GM18951 (cell line): ENCODE measurements around the gene HNRNPL.

Experiments used
- POLR2A ChIP-seq: IDR thresholded peaks from 4 replicates; pipeline ENCODE4 v1.6.1; 2011; ENCODE audit warnings: mild to moderate bottlenecking; ENCODE audit not compliant: insufficient read length, insufficient read depth; ENCODE audit errors: extremely low read depth
- in situ Hi-C: fragments of 300-500 bp; cut with MboI; formaldehyde crosslinking; loops from one replicate; pipeline ENCODE4 v1.12.0; 2022; ENCODE audit warnings: low sequenced_read_pairs, mixed read lengths, inconsistent platforms; ENCODE audit not compliant: unreplicated experiment

The HNRNPL gene

GRCh38 chr19:38845374-38846024 is 4.3 kb downstream of the HNRNPL start:
- in situ Hi-C loops, result no loop called here
- no peak for TF ChIP-seq POLR2A

- in situ Hi-C loops, result no loop called here
- no peak for TF ChIP-seq POLR2A
These were observed 5.6 kb downstream of the HNRNPL start for GRCh38 chr19:38844093-38844686.

DNA sequence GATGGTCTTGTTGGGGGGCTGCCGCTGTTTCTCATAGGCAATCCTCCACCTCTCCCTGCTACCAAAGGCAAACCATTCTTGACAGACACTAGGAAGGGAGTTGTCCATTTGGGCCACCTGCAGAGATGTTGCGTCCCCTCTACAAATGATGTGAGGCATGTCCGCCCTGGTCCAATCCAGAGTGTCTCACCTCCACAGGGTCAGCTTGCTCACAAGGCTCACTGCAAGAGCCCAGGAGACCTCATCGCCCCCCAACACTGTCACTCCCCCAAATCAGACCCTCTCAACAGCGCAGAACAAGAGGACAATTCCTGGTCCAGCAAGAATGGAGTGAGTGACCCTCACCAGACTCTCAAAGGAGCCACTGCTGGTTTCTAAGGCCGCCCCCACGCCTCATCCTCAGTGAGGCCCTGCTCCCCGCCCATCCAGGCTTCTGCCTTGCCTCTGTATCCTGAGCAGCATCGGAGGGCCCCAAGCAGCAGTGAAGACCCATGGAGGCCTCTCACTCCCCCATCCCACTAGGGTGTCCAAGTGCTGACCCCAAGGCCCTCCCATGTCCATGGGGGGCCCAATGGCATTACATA is 6.5 kb downstream of the HNRNPL start:
- peak; percentile 17 for TF ChIP-seq POLR2A
- in situ Hi-C loops, result no loop called here

DNA sequence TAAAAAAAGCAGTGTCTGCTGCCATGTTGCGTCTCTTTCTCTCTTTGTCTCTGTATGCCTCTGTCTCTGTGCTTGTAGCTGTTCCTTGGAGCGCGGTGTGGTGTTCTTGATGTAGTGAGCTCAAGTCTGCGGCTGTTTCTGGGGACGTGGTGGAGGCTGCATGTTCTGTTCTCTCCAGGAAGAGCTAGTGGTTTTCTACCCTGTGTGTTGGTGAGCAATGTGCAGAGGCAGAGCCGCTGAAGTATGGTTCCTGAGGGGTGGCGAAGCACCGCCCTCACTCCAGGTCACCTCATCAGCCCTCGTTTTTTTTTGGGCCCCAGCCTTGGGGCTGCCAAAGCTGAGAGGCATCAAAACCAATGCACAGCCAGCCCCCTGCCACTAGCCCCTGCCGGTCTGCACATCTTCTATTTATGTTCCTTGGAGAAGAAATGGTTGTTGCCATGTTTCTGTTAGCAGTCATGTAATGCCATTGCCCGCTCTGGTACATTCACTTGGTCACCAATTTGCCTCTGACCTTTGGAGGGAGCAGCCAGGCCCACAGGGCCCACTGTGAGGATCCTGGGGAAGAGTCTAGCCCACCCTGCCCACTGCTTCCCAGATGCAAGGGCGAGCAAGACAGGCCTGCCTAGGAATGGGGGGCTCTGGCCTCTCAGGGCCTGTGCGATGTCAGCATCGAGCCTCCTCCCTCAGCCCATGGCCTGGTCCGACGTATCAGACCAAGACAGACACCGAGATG is 7.2 kb downstream of the HNRNPL start:
- TF ChIP-seq POLR2A, result no peak
- in situ Hi-C loops, result no loop called here

DNA sequence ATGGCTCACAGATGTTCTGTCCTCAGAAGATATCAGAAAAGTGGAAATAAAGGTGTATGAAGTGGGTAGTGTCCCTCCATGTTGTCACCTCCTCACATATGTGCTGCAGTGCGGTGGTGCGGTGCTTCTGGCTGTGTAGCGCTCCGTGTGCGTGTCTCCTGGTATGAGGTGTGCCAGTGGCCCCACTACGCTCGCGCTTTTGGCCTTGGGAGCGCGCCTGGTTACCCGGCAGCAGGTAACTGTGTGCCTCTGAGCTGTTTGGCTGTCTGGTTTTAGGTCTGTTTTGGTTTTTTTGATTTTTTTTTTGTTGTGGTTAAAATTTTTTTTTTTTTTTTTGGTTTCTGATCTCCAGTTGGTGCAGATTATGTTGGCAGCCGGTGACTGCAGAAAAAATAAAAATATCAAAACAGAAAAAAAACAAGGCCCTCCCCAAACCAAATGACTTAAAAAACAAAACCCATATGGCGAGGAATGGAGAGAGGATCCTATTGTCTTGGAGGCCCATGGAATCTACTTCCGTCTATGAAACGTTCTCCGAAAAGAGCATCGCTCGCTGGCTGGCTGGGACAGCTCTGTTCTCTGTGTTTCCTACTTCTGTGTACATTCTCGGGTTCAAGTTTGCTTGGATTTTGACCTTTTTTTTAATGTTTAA is 7.9 kb downstream of the HNRNPL start:
- in situ Hi-C loops, result no loop called here
- peak; percentile 24 for TF ChIP-seq POLR2A

GRCh38 chr19:38841180-38841766 is 8.5 kb downstream of the HNRNPL start:
- in situ Hi-C loops, result no loop called here
- TF ChIP-seq POLR2A, result no peak

DNA sequence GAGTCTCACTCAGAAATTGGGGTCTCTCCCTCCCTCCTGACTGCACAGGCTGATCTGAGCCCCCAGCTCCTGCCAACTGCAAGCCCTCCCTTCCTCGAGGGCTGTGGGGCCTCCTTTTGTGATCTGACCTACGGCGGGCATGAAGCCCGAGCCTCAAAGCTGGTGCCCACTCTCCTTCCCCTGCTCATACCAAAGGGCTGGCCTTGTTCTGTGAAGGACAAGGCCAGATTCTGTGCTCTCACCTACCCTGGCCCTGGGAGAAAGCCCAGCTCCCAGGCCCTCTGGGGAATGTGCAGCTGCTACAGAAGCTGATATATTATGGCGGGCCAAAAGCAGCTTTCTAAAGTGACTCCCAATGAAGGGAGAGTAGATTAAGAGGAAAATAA is 9.2 kb downstream of the HNRNPL start:
- in situ Hi-C loops, result no loop called here
- no peak for TF ChIP-seq POLR2A

DNA sequence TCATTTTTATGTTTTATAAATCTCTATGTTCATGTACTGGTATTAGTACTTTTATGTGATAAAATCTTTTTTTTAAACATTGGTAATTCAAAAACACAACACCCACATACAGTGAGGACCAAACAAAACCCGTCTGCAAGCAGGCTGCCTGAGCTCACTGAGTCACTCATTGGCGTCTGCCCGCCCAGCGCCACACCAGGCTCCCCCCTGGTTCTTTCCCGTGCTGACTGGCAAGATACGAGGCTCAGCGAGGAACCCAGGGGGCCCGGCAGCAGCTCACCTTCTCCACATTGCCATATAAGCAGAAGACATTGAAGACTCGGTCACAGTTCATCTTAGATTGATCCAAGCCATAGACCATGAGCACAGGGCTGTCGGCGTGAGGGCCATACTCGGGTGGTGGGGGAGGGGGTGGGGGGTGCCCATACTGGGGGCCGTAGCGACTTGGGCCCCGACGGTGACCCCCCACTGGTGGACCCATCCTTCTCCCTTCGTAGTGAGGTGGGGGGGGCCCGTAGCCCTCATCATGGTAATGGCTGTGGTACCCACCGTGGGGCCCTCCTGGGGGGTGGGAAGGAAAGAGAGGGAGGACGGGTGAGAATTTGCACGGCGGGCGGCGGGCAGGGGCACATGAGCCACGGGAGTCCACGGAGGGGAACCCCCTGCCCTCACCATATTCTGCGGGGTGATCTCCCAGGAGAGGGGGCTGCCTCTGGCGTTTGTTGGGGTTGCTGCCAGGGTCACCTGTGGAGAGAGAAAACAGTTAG is 9.8 kb downstream of the HNRNPL start:
- TF ChIP-seq POLR2A, result no peak
- in situ Hi-C loops, result no loop called here

GRCh38 chr19:38838986-38839761 is 10.6 kb downstream of the HNRNPL start:
- in situ Hi-C loops, result no loop called here
- no peak for TF ChIP-seq POLR2A

DNA sequence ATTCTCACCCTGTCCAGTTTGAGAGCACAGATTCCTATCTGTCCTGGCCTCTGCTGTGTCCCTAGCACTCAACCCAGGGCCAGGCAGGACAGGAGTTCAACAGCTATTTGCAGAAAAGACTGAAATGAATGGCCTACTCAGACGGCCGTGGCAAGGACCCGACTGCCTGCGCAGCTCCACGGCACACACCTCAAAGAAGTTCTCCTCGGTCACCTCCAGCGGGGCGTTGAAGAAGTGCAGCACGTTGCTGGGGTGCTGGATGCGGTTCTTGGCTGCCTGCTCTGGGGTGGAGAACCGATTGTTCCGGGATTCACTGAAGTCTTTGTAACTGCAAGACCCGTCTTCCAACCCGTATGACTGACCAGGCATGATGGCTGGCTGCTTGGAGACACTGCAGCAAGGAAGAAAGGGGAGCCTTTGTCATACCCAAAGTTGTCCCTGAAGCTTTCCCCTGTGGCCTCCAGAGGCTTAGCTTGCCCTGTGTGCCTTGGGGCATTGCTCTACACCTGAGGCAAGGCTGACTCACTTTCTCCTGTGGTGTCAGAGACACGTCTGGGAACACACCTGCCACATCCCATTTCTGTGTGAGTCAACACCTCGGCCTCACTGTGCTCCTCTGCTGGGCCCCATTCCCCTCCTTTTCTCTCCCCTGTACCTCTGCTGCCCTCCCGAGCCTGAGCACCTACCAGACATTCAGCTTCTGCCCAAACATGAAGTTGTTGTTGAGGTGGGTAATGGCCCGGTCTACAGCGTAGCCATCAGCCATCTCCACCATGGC is 11.4 kb downstream of the HNRNPL start:
- in situ Hi-C loops, result no loop called here

GRCh38 chr19:38837656-38838121 is 12.1 kb downstream of the HNRNPL start:
- in situ Hi-C loops, result no loop called here
- no peak for TF ChIP-seq POLR2A

More for the DNA sequence above, 11.4 kb downstream of the HNRNPL start:
- TF ChIP-seq POLR2A, result no peak
